Activated naive CD4-positive, alpha-beta T cell treated with anti-CD3 and anti-CD28 coated beads, Interleukin-2, amount 50 U/mL, for 24 hours (primary cell): ENCODE measurements around the gene SPOCK3.

Experiments used
- H3K27ac Mint-ChIP-seq: one replicate; pipeline ENCODE4 v1.8.0; 2021; ENCODE audit warnings: mild to moderate bottlenecking, mixed read lengths
- H3K27me3 Mint-ChIP-seq: one replicate; pipeline ENCODE4 v1.8.0; 2021; ENCODE audit warnings: mixed read lengths
- H3K36me3 Mint-ChIP-seq: one replicate; pipeline ENCODE4 v1.8.0; 2021; ENCODE audit warnings: mixed read lengths
- H3K4me1 Mint-ChIP-seq: one replicate; pipeline ENCODE4 v1.8.0; 2021; ENCODE audit warnings: mixed read lengths
- H3K4me3 Mint-ChIP-seq: one replicate; pipeline ENCODE4 v1.8.0; 2021; ENCODE audit warnings: mild to moderate bottlenecking, mixed read lengths
- H3K9me3 Mint-ChIP-seq: one replicate; pipeline ENCODE4 v1.8.0; 2021; ENCODE audit warnings: mixed read lengths

The SPOCK3 gene

GRCh38 chr4:167210166-167210565 is 24.1 kb downstream of the SPOCK3 start:
- H3K9me3 Mint-ChIP-seq, result no peaks in the 10 kb centered on the region
- H3K27ac Mint-ChIP-seq, result no peak overlapping the region
- no peaks in the 10 kb centered on the region for H3K27me3 Mint-ChIP-seq
- no peak overlapping the region for H3K4me3 Mint-ChIP-seq
- H3K36me3 Mint-ChIP-seq, result no peaks in the 10 kb centered on the region
- H3K4me1 Mint-ChIP-seq, result no peaks in the 10 kb centered on the region

- no peaks in the 10 kb centered on the region for H3K36me3 Mint-ChIP-seq
- H3K27ac Mint-ChIP-seq, result no peak overlapping the region
- H3K9me3 Mint-ChIP-seq, result no peaks in the 10 kb centered on the region
- H3K4me3 Mint-ChIP-seq, result no peak overlapping the region
- H3K4me1 Mint-ChIP-seq, result no peaks in the 10 kb centered on the region
- H3K27me3 Mint-ChIP-seq, result no peaks in the 10 kb centered on the region
These were observed 37.8 kb downstream of the SPOCK3 start for GRCh38 chr4:167196344-167197012.

- H3K4me3 Mint-ChIP-seq, result no peak overlapping the region
- no peak overlapping the region for H3K27ac Mint-ChIP-seq
- H3K36me3 Mint-ChIP-seq, result no peaks in the 10 kb centered on the region
- no peaks in the 10 kb centered on the region for H3K27me3 Mint-ChIP-seq
- no peaks in the 10 kb centered on the region for H3K4me1 Mint-ChIP-seq
- H3K9me3 Mint-ChIP-seq, result no peaks in the 10 kb centered on the region
These were observed 43.9 kb downstream of the SPOCK3 start for GRCh38 chr4:167190379-167190778.

- H3K9me3 Mint-ChIP-seq, result no peaks in the 10 kb centered on the region
- no peaks in the 10 kb centered on the region for H3K36me3 Mint-ChIP-seq
- H3K4me3 Mint-ChIP-seq, result no peak overlapping the region
- no peaks in the 10 kb centered on the region for H3K4me1 Mint-ChIP-seq
- no peaks in the 10 kb centered on the region for H3K27me3 Mint-ChIP-seq
- H3K27ac Mint-ChIP-seq, result no peak overlapping the region
These were observed 48.8 kb downstream of the SPOCK3 start for GRCh38 chr4:167185465-167185864.

- Mint-ChIP-seq H3K9me3 (no peaks in the 10 kb centered on the region), H3K27ac (no peak overlapping the region), H3K4me3 (no peak overlapping the region), H3K27me3 (no peaks in the 10 kb centered on the region), H3K36me3 (no peaks in the 10 kb centered on the region), H3K4me1 (no peaks in the 10 kb centered on the region)
These were observed 51.3 kb downstream of the SPOCK3 start for GRCh38 chr4:167183036-167183435.

- Mint-ChIP-seq H3K9me3 (no peaks in the 10 kb centered on the region), H3K4me3 (no peak overlapping the region), H3K36me3 (no peaks in the 10 kb centered on the region), H3K27ac (no peak overlapping the region), H3K4me1 (no peaks in the 10 kb centered on the region), H3K27me3 (no peaks in the 10 kb centered on the region)
These were observed 56.4 kb downstream of the SPOCK3 start for GRCh38 chr4:167177925-167178324.

- no peaks in the 10 kb centered on the region for H3K27me3 Mint-ChIP-seq
- H3K4me1 Mint-ChIP-seq, result no peaks in the 10 kb centered on the region
- H3K9me3 Mint-ChIP-seq, result no peaks in the 10 kb centered on the region
- no peak overlapping the region for H3K4me3 Mint-ChIP-seq
- H3K27ac Mint-ChIP-seq, result no peak overlapping the region
- H3K36me3 Mint-ChIP-seq, result no peaks in the 10 kb centered on the region
These were observed 57.4 kb downstream of the SPOCK3 start for GRCh38 chr4:167176723-167177367.

GRCh38 chr4:167171928-167172327 is 62.4 kb downstream of the SPOCK3 start:
- no peaks in the 10 kb centered on the region for H3K4me1 Mint-ChIP-seq
- H3K27me3 Mint-ChIP-seq, result no peaks in the 10 kb centered on the region
- H3K27ac Mint-ChIP-seq, result no peak overlapping the region
- H3K9me3 Mint-ChIP-seq, result peaks cover 10% of the 10 kb centered on the region
- H3K36me3 Mint-ChIP-seq, result no peaks in the 10 kb centered on the region
- H3K4me3 Mint-ChIP-seq, result no peak overlapping the region

- H3K27ac Mint-ChIP-seq, result no peak overlapping the region
- no peaks in the 10 kb centered on the region for H3K27me3 Mint-ChIP-seq
- no peaks in the 10 kb centered on the region for H3K4me1 Mint-ChIP-seq
- H3K36me3 Mint-ChIP-seq, result no peaks in the 10 kb centered on the region
- H3K9me3 Mint-ChIP-seq, result peaks cover 10% of the 10 kb centered on the region
- H3K4me3 Mint-ChIP-seq, result no peak overlapping the region
These were observed 65.7 kb downstream of the SPOCK3 start for GRCh38 chr4:167168611-167169010.

- Mint-ChIP-seq H3K27ac (no peak overlapping the region), H3K4me3 (no peak overlapping the region), H3K9me3 (no peaks in the 10 kb centered on the region), H3K27me3 (no peaks in the 10 kb centered on the region), H3K36me3 (no peaks in the 10 kb centered on the region), H3K4me1 (no peaks in the 10 kb centered on the region)
These were observed 83.7 kb downstream of the SPOCK3 start for GRCh38 chr4:167150587-167150986.

GRCh38 chr4:167144605-167145004 is 89.7 kb downstream of the SPOCK3 start:
- Mint-ChIP-seq H3K27me3 (no peaks in the 10 kb centered on the region), H3K4me3 (no peak overlapping the region), H3K9me3 (peaks cover 12% of the 10 kb centered on the region), H3K36me3 (no peaks in the 10 kb centered on the region), H3K27ac (no peak overlapping the region), H3K4me1 (no peaks in the 10 kb centered on the region)

GRCh38 chr4:167143018-167143417 is 91.3 kb downstream of the SPOCK3 start:
- Mint-ChIP-seq H3K4me3 (no peak overlapping the region), H3K9me3 (peaks cover 12% of the 10 kb centered on the region), H3K4me1 (no peaks in the 10 kb centered on the region), H3K36me3 (no peaks in the 10 kb centered on the region), H3K27ac (no peak overlapping the region), H3K27me3 (no peaks in the 10 kb centered on the region)

- H3K4me3 Mint-ChIP-seq, result no peak overlapping the region
- H3K9me3 Mint-ChIP-seq, result no peaks in the 10 kb centered on the region
- no peaks in the 10 kb centered on the region for H3K36me3 Mint-ChIP-seq
- H3K27ac Mint-ChIP-seq, result no peak overlapping the region
- no peaks in the 10 kb centered on the region for H3K27me3 Mint-ChIP-seq
- no peaks in the 10 kb centered on the region for H3K4me1 Mint-ChIP-seq
These were observed 98.0 kb downstream of the SPOCK3 start for GRCh38 chr4:167136270-167136669.

GRCh38 chr4:167129146-167129545 is 105.1 kb downstream of the SPOCK3 start:
- Mint-ChIP-seq H3K4me3 (no peak overlapping the region), H3K27me3 (no peaks in the 10 kb centered on the region), H3K9me3 (no peaks in the 10 kb centered on the region), H3K36me3 (no peaks in the 10 kb centered on the region), H3K27ac (no peak overlapping the region), H3K4me1 (no peaks in the 10 kb centered on the region)

- Mint-ChIP-seq H3K36me3 (no peaks in the 10 kb centered on the region), H3K9me3 (no peaks in the 10 kb centered on the region), H3K4me1 (no peaks in the 10 kb centered on the region), H3K4me3 (no peak overlapping the region), H3K27ac (no peak overlapping the region), H3K27me3 (no peaks in the 10 kb centered on the region)
These were observed 114.9 kb downstream of the SPOCK3 start for GRCh38 chr4:167119392-167119791.

- Mint-ChIP-seq H3K36me3 (no peaks in the 10 kb centered on the region), H3K4me1 (no peaks in the 10 kb centered on the region), H3K27ac (no peak overlapping the region), H3K4me3 (no peak overlapping the region), H3K9me3 (no peaks in the 10 kb centered on the region), H3K27me3 (no peaks in the 10 kb centered on the region)
These were observed 117.0 kb downstream of the SPOCK3 start for GRCh38 chr4:167117273-167117672.
